Measurements from ENCODE around the gene FSTL5. TPM values are rescaled to one million over a fixed set of nuclear protein-coding genes. Genes with fewer than 3 reads are reported as not detected.

Gene FSTL5
- total and polyA plus RNA-seq, 10 of the 15 experiments (the other 5 are each of a cell fraction or from before 2014, with no cell fraction given): 0.04 to 2.4 (median 0.08) TPM; not detected in 4

- Histone ChIP-seq H3K4me3 (no peak overlapping the region), H3K4me1 (ENCODE audit: control insufficient read depth, insufficient read depth, low read length) (no peaks in the 10 kb centered on the region), H3K9ac (ENCODE audit: control insufficient read depth, insufficient read depth, low read length) (no peak overlapping the region), H4K20me1 (ENCODE audit: control insufficient read depth, insufficient read depth) (no peaks in the 10 kb centered on the region), H3K27me3 (replicated peaks in 1 of 2; ENCODE audit: control insufficient read depth in 2 of 2, insufficient read depth in 2 of 2, low read length in 1 of 2) (no peaks in the 10 kb centered on the region), H2AFZ (ENCODE audit: control insufficient read depth, low read depth, low read length) (no peak overlapping the region), H3K27ac (ENCODE audit: control insufficient read depth, insufficient read depth) (no peak overlapping the region), H3K4me2 (ENCODE audit: control insufficient read depth, insufficient read depth) (no peak overlapping the region), H3K9me3 (replicated peaks; ENCODE audit: control insufficient read depth, insufficient read depth, low read length) (no peaks in the 10 kb centered on the region), H3K79me2 (ENCODE audit: control insufficient read depth, insufficient read depth, low read length) (no peaks in the 10 kb centered on the region), H3K36me3 (ENCODE audit: control insufficient read depth in 2 of 2, insufficient read depth in 2 of 2, low read length in 1 of 2) (no peaks in the 10 kb centered on the region)
- 2% methylated on average over 3 of the region's 3 CpGs for WGBS (ENCODE audit: insufficient coverage, insufficient replicate concordance, low lambda C conversion rate, missing lambda C conversion rate)
- ATAC-seq (no peak; the same call in 2 of the 3 replicates), DNase-seq (ENCODE audit: low read depth, low spot score) (no peak), FAIRE-seq (no peak)
- RAD21 ChIA-PET (ENCODE audit: unreplicated experiment): no interaction called here
- SMC1A ChIA-PET (ENCODE audit: uncharacterized antibody, unreplicated experiment): interaction anchor here (1.1 kb wide), 1 partner anchor 12 kb away, joined by 3 read pairs; no protein-coding TSS in a partner anchor
- no peak for TF ChIP-seq KDM1A (IDR thresholded peaks at IDR 0.05; ENCODE audit: borderline replicate concordance)
- in situ Hi-C loops (cut with MboI): no loop called here
- intact Hi-C loops (cut with micrococcal nuclease; ENCODE audit: unreplicated experiment): no loop called here
- CTCF ChIA-PET: no interaction called here
- POLR2A ChIA-PET: no interaction called here
- BruUV-seq (replicated peaks): no TSS peak
These were observed 641.8 kb downstream of the FSTL5 start for GRCh38 chr4:161522031-161522430.

- H4K20me1 ChIP-seq (ENCODE audit: control insufficient read depth, insufficient read depth): no peaks in the 10 kb centered on the region
- ChIA-PET POLR2A (no interaction called here), SMC1A (ENCODE audit: uncharacterized antibody, unreplicated experiment) (interaction anchor here (1.5 kb wide), 2 partner anchors 10 to 33 kb away, joined by 4 to 5 read pairs; no protein-coding TSS in a partner anchor), RAD21 (ENCODE audit: unreplicated experiment) (no interaction called here), CTCF (no interaction called here)
- 75% methylated on average over 2 of the region's 2 CpGs for WGBS (ENCODE audit: insufficient coverage, insufficient replicate concordance, low lambda C conversion rate, missing lambda C conversion rate)
- intact Hi-C loops (cut with micrococcal nuclease; ENCODE audit: unreplicated experiment) (no loop called here), in situ Hi-C loops (cut with MboI) (no loop called here)
- ATAC-seq: no peak
- H3K27me3 ChIP-seq (replicated peaks in 1 of 2; ENCODE audit: control insufficient read depth in 2 of 2, insufficient read depth in 2 of 2, low read length in 1 of 2): no peaks in the 10 kb centered on the region
- no peaks in the 10 kb centered on the region for H3K36me3 ChIP-seq (ENCODE audit: control insufficient read depth in 2 of 2, insufficient read depth in 2 of 2, low read length in 1 of 2)
- no peak overlapping the region for H3K4me2 ChIP-seq (ENCODE audit: control insufficient read depth, insufficient read depth)
- DNase-seq (ENCODE audit: low read depth, low spot score): no peak
- FAIRE-seq: no peak
- H2AFZ ChIP-seq (ENCODE audit: control insufficient read depth, low read depth, low read length): no peak overlapping the region
- no peaks in the 10 kb centered on the region for H3K4me1 ChIP-seq (ENCODE audit: control insufficient read depth, insufficient read depth, low read length)
- H3K9me3 ChIP-seq (replicated peaks; ENCODE audit: control insufficient read depth, insufficient read depth, low read length): no peaks in the 10 kb centered on the region
- H3K4me3 ChIP-seq: no peak overlapping the region
- no peak overlapping the region for H3K9ac ChIP-seq (ENCODE audit: control insufficient read depth, insufficient read depth, low read length)
- H3K79me2 ChIP-seq (ENCODE audit: control insufficient read depth, insufficient read depth, low read length): no peaks in the 10 kb centered on the region
- H3K27ac ChIP-seq (ENCODE audit: control insufficient read depth, insufficient read depth): no peak overlapping the region
- BruUV-seq (replicated peaks): no TSS peak
- no peak for TF ChIP-seq CHD4 (IDR thresholded peaks at IDR 0.05)
- no peak for TF ChIP-seq DPF2 (IDR thresholded peaks at IDR 0.05)
- no peak for TF ChIP-seq TARDBP (IDR thresholded peaks at IDR 0.05; ENCODE audit: borderline replicate concordance)
- TF ChIP-seq ZBTB40 (IDR thresholded peaks at IDR 0.05; ENCODE audit: borderline replicate concordance): no peak
- TF ChIP-seq USF2 (IDR thresholded peaks at IDR 0.05; ENCODE audit: borderline replicate concordance, low read depth, low read length): no peak
- TF ChIP-seq SP1 (IDR thresholded peaks at IDR 0.05; ENCODE audit: low read depth, low read length): no peak
- TF ChIP-seq TBL1XR1 (IDR thresholded peaks at IDR 0.05; ENCODE audit: low read depth, low read length): no peak
- no peak for TF ChIP-seq RAD51 (IDR thresholded peaks at IDR 0.05)
- TF ChIP-seq SIX5 (IDR thresholded peaks at IDR 0.05; ENCODE audit: low read depth, low read length, severe bottlenecking): no peak
- no peak for TF ChIP-seq TCF12 (IDR thresholded peaks at IDR 0.05; ENCODE audit: low read depth, low read length)
These were observed 644.2 kb downstream of the FSTL5 start for GRCh38 chr4:161519611-161520010.

All from GM12878 (cell line).